Activated naive CD4-positive, alpha-beta T cell treated with anti-CD3 and anti-CD28 coated beads for 36 hours (primary cell): ENCODE measurements around the gene MUC2. TPM values are rescaled to one million over a fixed set of nuclear protein-coding genes. Genes with fewer than 3 reads are reported as not detected.

Experiments
- CTCF ChIA-PET: fragments of 350-600 bp; sonication (Branson Sonifier 250); formaldehyde crosslinking; loops from one replicate; lab custom pipeline; 2021; ENCODE audit warnings: antibody characterized with exemption; lab: Charles Lee
- DNase-seq: peaks from one replicate; pipeline ENCODE4 v3.0.0-alpha.2; 2020
- H3K27ac Mint-ChIP-seq: one replicate; pipeline ENCODE4 v1.8.0; 2021; ENCODE audit warnings: mild to moderate bottlenecking, mixed read lengths
- H3K27me3 Mint-ChIP-seq: one replicate; pipeline ENCODE4 v1.8.0; 2021; ENCODE audit warnings: low read depth, mixed read lengths
- H3K36me3 Mint-ChIP-seq: one replicate; pipeline ENCODE4 v1.8.0; 2021; ENCODE audit warnings: low read depth, mixed read lengths
- H3K4me1 Mint-ChIP-seq: one replicate; pipeline ENCODE4 v1.8.0; 2021; ENCODE audit warnings: low read depth, mixed read lengths
- H3K4me3 Mint-ChIP-seq: one replicate; pipeline ENCODE4 v1.8.0; 2021; ENCODE audit warnings: mild to moderate bottlenecking, moderate library complexity, mixed read lengths
- H3K9me3 Mint-ChIP-seq: one replicate; pipeline ENCODE4 v1.8.0; 2021; ENCODE audit warnings: mixed read lengths
- intact Hi-C: fragments of 100-400 bp; cut with micrococcal nuclease; formaldehyde crosslinking; loops from one replicate; pipeline ENCODE4 v1.15.1; 2023
- total RNA-seq, 2 experiments: library from RNA; stranded (reverse); gene quantifications; one replicate each; pipeline ENCODE4 v1.2.3, GENCODE V29; 2021

The MUC2 gene
- total RNA-seq, 2 experiments from 2014 or later, result not detected

DNA sequence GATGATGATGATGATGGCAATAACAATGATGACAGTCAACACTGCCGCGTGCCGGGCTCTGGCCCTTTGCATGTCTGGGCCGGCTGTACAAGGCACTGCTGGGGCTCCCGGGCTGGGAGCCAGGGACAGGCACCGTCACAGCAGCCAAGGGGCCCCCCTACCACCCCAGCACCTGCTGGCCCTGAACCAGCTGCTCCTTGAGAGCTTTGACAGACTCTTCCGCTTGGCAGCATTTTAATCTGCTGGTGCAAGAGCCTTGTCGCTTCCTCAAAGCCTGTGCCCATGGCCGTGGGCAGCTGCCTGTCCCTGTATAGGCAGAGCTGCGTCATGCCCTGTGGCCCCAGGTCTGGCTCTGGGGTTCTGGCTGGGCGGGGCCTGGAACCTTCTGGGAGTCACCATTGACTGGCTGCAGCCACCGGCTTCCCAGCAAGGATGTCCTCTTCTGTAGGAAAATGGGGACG, 25.2 kb upstream of the MUC2 start:
- no peak for DNase-seq
- H3K36me3 Mint-ChIP-seq, result no peaks in the 10 kb centered on the region
- H3K9me3 Mint-ChIP-seq, result no peaks in the 10 kb centered on the region
- intact Hi-C loops, result no loop called here
- no peak overlapping the region for H3K27ac Mint-ChIP-seq
- H3K4me3 Mint-ChIP-seq, result no peak overlapping the region
- peaks cover 2% of the 10 kb centered on the region for H3K4me1 Mint-ChIP-seq
- CTCF ChIA-PET, result interaction anchor here (3.0 kb wide), 1 partner anchor 201 kb away, joined by 10 read pairs; no protein-coding TSS in a partner anchor
- peaks cover 18% of the 10 kb centered on the region for H3K27me3 Mint-ChIP-seq

- Mint-ChIP-seq H3K4me3 (no peak overlapping the region), H3K27ac (no peak overlapping the region), H3K36me3 (no peaks in the 10 kb centered on the region), H3K27me3 (peaks cover 18% of the 10 kb centered on the region), H3K9me3 (no peaks in the 10 kb centered on the region), H3K4me1 (peaks cover 2% of the 10 kb centered on the region)
- CTCF ChIA-PET, result interaction anchor here (1.2 to 3.0 kb wide), 3 partner anchors 25 to 201 kb away, joined by 3 to 10 read pairs (median 3); no protein-coding TSS in a partner anchor
- DNase-seq, result no peak
- intact Hi-C loops, result no loop called here
Observed at GRCh38 chr11:1049911-1050580, 24.6 kb upstream of the MUC2 start.

GRCh38 chr11:1050581-1051355, 23.9 kb upstream of the MUC2 start:
- H3K27ac Mint-ChIP-seq, result no peak overlapping the region
- peak; percentile 82 for DNase-seq
- peaks cover 2% of the 10 kb centered on the region for H3K4me1 Mint-ChIP-seq
- H3K4me3 Mint-ChIP-seq, result no peak overlapping the region
- no peaks in the 10 kb centered on the region for H3K36me3 Mint-ChIP-seq
- CTCF ChIA-PET, result interaction anchor here (0.8 to 3.0 kb wide), 7 partner anchors 14 to 205 kb away, joined by 3 to 10 read pairs (median 3); no protein-coding TSS in a partner anchor
- H3K9me3 Mint-ChIP-seq, result no peaks in the 10 kb centered on the region
- intact Hi-C loops, result loop anchor here (1.0 kb wide), 2 partner anchors 125 to 202 kb away; partner anchors contain the start of gene AP2A2
- H3K27me3 Mint-ChIP-seq, result peaks cover 18% of the 10 kb centered on the region

DNA sequence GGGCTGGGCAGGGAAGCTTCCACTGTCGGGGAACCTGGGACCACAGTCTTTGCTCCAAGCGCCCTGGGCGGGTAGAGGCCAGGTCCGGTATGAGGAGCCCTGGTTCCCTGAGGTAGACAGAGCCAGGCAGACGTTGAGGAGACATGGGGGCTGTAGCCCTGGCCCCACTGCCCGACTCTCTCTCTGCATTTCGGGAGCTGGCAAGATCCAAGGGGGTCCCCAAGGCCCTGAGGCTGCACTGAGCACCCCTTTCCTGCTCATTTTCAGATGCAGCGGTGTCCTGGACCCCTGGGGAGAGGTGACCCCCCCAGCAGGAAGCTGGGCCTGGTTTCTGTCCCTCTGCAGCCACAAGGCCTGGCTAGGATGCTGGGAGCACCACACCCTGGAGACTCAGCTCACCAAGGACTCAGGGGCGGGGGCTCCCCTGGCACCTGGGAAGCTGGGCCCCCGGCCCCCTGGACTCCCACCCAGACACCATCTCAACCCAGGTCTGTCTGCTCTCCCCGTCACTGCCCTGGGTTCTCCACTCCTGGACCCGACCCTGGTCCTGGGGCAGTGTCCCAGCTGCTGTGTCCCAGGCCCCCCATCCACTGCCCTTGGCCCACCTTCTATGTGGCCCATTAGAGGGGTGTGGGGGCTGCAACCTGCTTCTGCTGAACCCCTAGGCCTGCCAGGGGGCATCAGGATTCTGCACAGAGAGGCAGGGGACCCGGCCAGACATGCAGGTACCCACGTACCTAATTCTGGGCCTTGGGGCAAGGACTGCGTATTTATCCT, 23.1 kb upstream of the MUC2 start:
- CTCF ChIA-PET, result interaction anchor here (0.8 to 3.0 kb wide), 7 partner anchors 13 to 205 kb away, joined by 3 to 10 read pairs (median 3); no protein-coding TSS in a partner anchor
- H3K4me1 Mint-ChIP-seq, result peaks cover 2% of the 10 kb centered on the region
- H3K9me3 Mint-ChIP-seq, result no peaks in the 10 kb centered on the region
- intact Hi-C loops, result loop anchor here (1.0 kb wide), 2 partner anchors 126 to 203 kb away; partner anchors contain the start of gene AP2A2
- no peaks in the 10 kb centered on the region for H3K36me3 Mint-ChIP-seq
- no peak overlapping the region for H3K4me3 Mint-ChIP-seq
- H3K27me3 Mint-ChIP-seq, result peaks cover 15% of the 10 kb centered on the region
- H3K27ac Mint-ChIP-seq, result no peak overlapping the region
- DNase-seq, result no peak

GRCh38 chr11:1052133-1053011, 22.3 kb upstream of the MUC2 start:
- H3K9me3 Mint-ChIP-seq, result no peaks in the 10 kb centered on the region
- H3K27me3 Mint-ChIP-seq, result peaks cover 11% of the 10 kb centered on the region
- CTCF ChIA-PET, result interaction anchor here (1.2 to 3.0 kb wide), 3 partner anchors 124 to 206 kb away, joined by 3 to 10 read pairs (median 5); no protein-coding TSS in a partner anchor
- H3K27ac Mint-ChIP-seq, result no peak overlapping the region
- intact Hi-C loops, result no loop called here
- no peaks in the 10 kb centered on the region for H3K36me3 Mint-ChIP-seq
- peaks cover 2% of the 10 kb centered on the region for H3K4me1 Mint-ChIP-seq
- H3K4me3 Mint-ChIP-seq, result no peak overlapping the region
- no peak for DNase-seq

GRCh38 chr11:1053121-1053901, 21.4 kb upstream of the MUC2 start:
- H3K27me3 Mint-ChIP-seq, result peaks cover 6% of the 10 kb centered on the region
- H3K4me3 Mint-ChIP-seq, result no peak overlapping the region
- H3K36me3 Mint-ChIP-seq, result no peaks in the 10 kb centered on the region
- DNase-seq, result no peak
- intact Hi-C loops, result no loop called here
- CTCF ChIA-PET, result interaction anchor here (1.3 kb wide), 1 partner anchor 205 kb away, joined by 3 read pairs; no protein-coding TSS in a partner anchor
- H3K9me3 Mint-ChIP-seq, result no peaks in the 10 kb centered on the region
- H3K27ac Mint-ChIP-seq, result no peak overlapping the region
- H3K4me1 Mint-ChIP-seq, result peaks cover 2% of the 10 kb centered on the region

DNA sequence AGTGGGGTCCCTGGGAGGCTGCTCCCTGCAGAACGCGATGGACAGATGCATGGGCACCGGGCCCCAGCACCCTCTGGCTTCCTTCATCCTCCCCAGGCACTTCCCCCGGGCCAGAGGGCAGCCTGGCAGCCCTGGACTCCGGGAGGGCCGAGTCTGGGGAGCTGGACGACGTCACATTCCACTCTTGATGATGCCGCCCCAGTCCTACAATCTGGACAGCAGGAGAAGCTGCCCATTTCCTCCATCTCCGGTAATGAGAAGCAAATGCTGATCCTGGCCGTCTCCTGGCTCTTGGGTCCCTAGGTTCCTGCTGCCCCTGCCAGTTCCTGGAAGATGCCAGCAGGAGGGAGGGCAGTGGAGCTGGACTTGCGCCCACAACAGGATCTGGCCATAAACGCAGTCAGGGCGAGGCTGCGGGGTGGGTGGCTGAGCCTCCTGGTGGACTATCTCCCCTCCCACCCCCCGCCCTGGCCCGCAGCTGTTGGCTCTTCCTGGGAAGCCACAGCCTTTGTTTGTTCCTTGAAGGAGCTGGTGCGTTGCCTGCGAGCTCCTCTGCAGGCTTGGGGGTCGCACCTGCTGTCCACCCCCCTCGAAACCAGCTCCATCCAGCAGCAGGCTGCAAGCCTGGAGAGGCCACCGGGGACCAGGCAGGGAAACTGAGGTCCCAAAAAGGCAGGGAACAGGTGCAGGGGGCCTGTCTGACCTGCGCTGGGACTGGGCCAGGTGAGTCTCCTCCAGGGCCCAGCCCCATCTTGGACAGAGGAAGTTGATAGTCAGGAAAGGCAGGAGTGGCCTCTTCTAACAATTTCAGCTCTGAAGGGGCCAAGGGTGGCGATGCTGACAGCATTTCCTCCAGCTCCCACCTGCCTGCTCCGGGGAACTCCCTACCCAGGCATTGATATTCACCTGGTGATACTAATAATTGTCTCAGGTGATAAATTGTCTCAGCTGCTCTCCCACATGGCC, 20.2 kb upstream of the MUC2 start:
- DNase-seq, result no peak
- no peak overlapping the region for H3K27ac Mint-ChIP-seq
- CTCF ChIA-PET, result interaction anchor here (1.3 kb wide), 1 partner anchor 206 kb away, joined by 3 read pairs; no protein-coding TSS in a partner anchor
- peaks cover 2% of the 10 kb centered on the region for H3K4me1 Mint-ChIP-seq
- intact Hi-C loops, result no loop called here
- no peaks in the 10 kb centered on the region for H3K36me3 Mint-ChIP-seq
- no peak overlapping the region for H3K4me3 Mint-ChIP-seq
- H3K9me3 Mint-ChIP-seq, result no peaks in the 10 kb centered on the region
- peaks cover 4% of the 10 kb centered on the region for H3K27me3 Mint-ChIP-seq

GRCh38 chr11:1055109-1055703, 19.5 kb upstream of the MUC2 start:
- Mint-ChIP-seq H3K27me3 (peaks cover 4% of the 10 kb centered on the region), H3K27ac (no peak overlapping the region), H3K36me3 (no peaks in the 10 kb centered on the region), H3K9me3 (no peaks in the 10 kb centered on the region), H3K4me1 (peaks cover 2% of the 10 kb centered on the region), H3K4me3 (no peak overlapping the region)
- no peak for DNase-seq
- CTCF ChIA-PET, result no interaction called here
- intact Hi-C loops, result no loop called here

- Mint-ChIP-seq H3K4me1 (no peaks in the 10 kb centered on the region), H3K4me3 (no peak overlapping the region), H3K27me3 (peaks cover 1% of the 10 kb centered on the region), H3K9me3 (no peaks in the 10 kb centered on the region), H3K27ac (no peak overlapping the region), H3K36me3 (no peaks in the 10 kb centered on the region)
- intact Hi-C loops, result no loop called here
- CTCF ChIA-PET, result no interaction called here
- peak; percentile 3 for DNase-seq
Observed at GRCh38 chr11:1055990-1056771, 18.5 kb upstream of the MUC2 start.
